Endothelial cell of umbilical vein (primary cell): ENCODE measurements around the gene CRYZL1. TPM values are rescaled to one million over a fixed set of nuclear protein-coding genes. Genes with fewer than 3 reads are reported as not detected.

Experiments used
- Bru-seq: library from RNA; stranded (reverse); fragments of 400-500 nt; gene quantifications from one replicate; lab custom pipeline; 2021; lab: Mats Ljungman, UMichigan
- BruChase-seq, 2 experiments: library from RNA; stranded (reverse); fragments of 400-500 nt; gene quantifications; one replicate each; lab custom pipeline; 2021; lab: Mats Ljungman, UMichigan
- BruUV-seq: library from RNA; stranded (reverse); fragments of 400-500 nt; replicated peaks from 2 replicates; lab custom pipeline; 2021; lab: Mats Ljungman, UMichigan
- CTCF ChIA-PET: fragments of 300-600, 350-600 bp; sonication (Branson Sonifier 250); formaldehyde crosslinking; loops from one replicate; lab custom pipeline; 2021; ENCODE audit warnings: antibody characterized with exemption, inconsistent platforms; lab: Charles Lee
- POLR2A ChIA-PET: fragments of 300-600, 350-600 bp; sonication (Branson Sonifier 250); formaldehyde crosslinking; loops from one replicate; lab custom pipeline; 2021; ENCODE audit warnings: antibody characterized with exemption, inconsistent platforms; lab: Charles Lee
- DNase-seq: peaks from one replicate; pipeline ENCODE4 v3.0.0-alpha.2; 2011; ENCODE audit warnings: low read depth, low spot score
- FAIRE-seq: peaks from 2 replicates; lab custom pipeline; 2011; peaks lifted over from hg19 to GRCh38; lab: Jason Lieb, UNC
- H2AFZ ChIP-seq: 2 replicates; pipeline ENCODE4 v1.6.0; 2012; ENCODE audit warnings: low read depth, low read length, control low read depth, inconsistent platforms
- H3K27ac ChIP-seq: 2 replicates; pipeline ENCODE4 v1.5.1; 2011; ENCODE audit warnings: low read depth, mild to moderate bottlenecking, control low read depth, low read length, moderate library complexity; ENCODE audit not compliant: insufficient read depth
- H3K27me3 ChIP-seq, 2 experiments: 2 replicates each; pipeline versions ENCODE4 v1.6.0 to v1.6.1; 2011; ENCODE audit warnings: low read length in 2 of 2, mixed read lengths in 1 of 2; ENCODE audit not compliant: control insufficient read depth in 2 of 2, insufficient read depth in 2 of 2
- H3K36me3 ChIP-seq, 2 experiments: 2 replicates in 1 of 2; 3 replicates in 1 of 2; pipeline ENCODE4 v1.5.1; 2011; ENCODE audit warnings: low read length in 2 of 2, mild to moderate bottlenecking in 1 of 2, moderate library complexity in 1 of 2; ENCODE audit not compliant: control insufficient read depth in 2 of 2, insufficient read depth in 2 of 2; ENCODE audit errors: extremely low read depth in 1 of 2
- H3K4me1 ChIP-seq: 3 replicates; pipeline ENCODE4 v1.5.1; 2011; ENCODE audit warnings: mild to moderate bottlenecking, low read length; ENCODE audit not compliant: control insufficient read depth, insufficient read depth; ENCODE audit errors: extremely low read depth
- H3K4me2 ChIP-seq: 2 replicates; pipeline ENCODE4 v1.6.1; 2011; ENCODE audit warnings: low read length, control low read depth, mixed read lengths; ENCODE audit not compliant: insufficient read depth
- H3K4me3 ChIP-seq, 3 experiments: fragments of 200-600 bp in 1 of 3; sonication (generic), shearing (Covaris generic) in 1 of 3; replicated peaks in 1 of 3; 2 replicates each; pipeline ENCODE4 v1.5.1; 2011 to 2016; ENCODE audit warnings: control low read depth in 3 of 3, low read length in 3 of 3, mild to moderate bottlenecking in 2 of 3, inconsistent platforms in 1 of 3, low read depth in 1 of 3, moderate library complexity in 1 of 3; ENCODE audit not compliant: insufficient read depth in 1 of 3
- H3K79me2 ChIP-seq: 2 replicates; pipeline ENCODE4 v1.6.0; 2012; ENCODE audit warnings: low read length, inconsistent platforms; ENCODE audit not compliant: control insufficient read depth, insufficient read depth
- H3K9ac ChIP-seq: replicated peaks from 2 replicates; pipeline ENCODE3; 2011; ENCODE audit warnings: low read length, control low read depth; ENCODE audit not compliant: insufficient read depth; ENCODE audit errors: extremely low read depth
- H3K9me1 ChIP-seq: replicated peaks from 3 replicates; pipeline ENCODE4 v1.6.0; 2011; ENCODE audit warnings: mild to moderate bottlenecking, low read length; ENCODE audit not compliant: control insufficient read depth, insufficient read depth; ENCODE audit errors: extremely low read depth
- H3K9me3 ChIP-seq: replicated peaks from 2 replicates; pipeline ENCODE4 v1.5.1; 2012; ENCODE audit warnings: low read length, inconsistent platforms; ENCODE audit not compliant: control insufficient read depth, insufficient read depth
- H4K20me1 ChIP-seq: replicated peaks from 2 replicates; pipeline ENCODE3; 2011; ENCODE audit warnings: mild to moderate bottlenecking, low read length; ENCODE audit not compliant: control insufficient read depth, insufficient read depth; ENCODE audit errors: extremely low read depth
- FOS ChIP-seq: IDR thresholded peaks from 2 replicates; pipeline ENCODE4 v1.6.1; 2011; ENCODE audit warnings: mild to moderate bottlenecking, low read length, moderate library complexity, borderline replicate concordance; ENCODE audit not compliant: insufficient read depth
- GATA2 ChIP-seq: IDR thresholded peaks from 2 replicates; pipeline ENCODE4 v1.7.0; 2011; ENCODE audit warnings: low read depth, mild to moderate bottlenecking, moderate library complexity, mixed read lengths, low read length; ENCODE audit not compliant: insufficient read length, insufficient read depth
- JUN ChIP-seq: IDR thresholded peaks from 2 replicates; pipeline ENCODE4 v1.6.1; 2011; ENCODE audit warnings: borderline replicate concordance, low read depth; ENCODE audit not compliant: insufficient read length, insufficient read depth
- POLR2A ChIP-seq: IDR thresholded peaks from 2 replicates; pipeline ENCODE4 v1.6.1; 2012; ENCODE audit warnings: low read depth, mild to moderate bottlenecking, control low read depth, low read length
- dilution Hi-C: fragments of 300-500 bp; cut with MboI; formaldehyde crosslinking; loops from one replicate; pipeline ENCODE4 v1.15.0; 2019; ENCODE audit warnings: low sequenced_read_pairs; ENCODE audit not compliant: extremely low pct_ligation_motif_present
- intact Hi-C: fragments of 100-400 bp; cut with micrococcal nuclease; formaldehyde crosslinking; loops from one replicate; pipeline ENCODE4 v1.10.0; 2022
- long read RNA-seq: library from polyadenylated mRNA; stranded (forward); transcript quantifications from one replicate; pipeline ENCODE4 v2.0.0, GENCODE V29; 2021
- polyA minus RNA-seq, 3 experiments: library from RNA; depleted of rRNA, polyadenylated mRNA; stranded (reverse); fragments of >200 nt; gene quantifications; 1 replicate in 1 of 3; 2 replicates in 2 of 3; pipeline ENCODE4 v1.2.3, GENCODE V29; 2011
- polyA plus RNA-seq, 4 experiments: library from polyadenylated mRNA; depleted of rRNA in 3 of 4; stranded (reverse) in 3 of 4; unstranded in 1 of 4; fragments of >200 nt; gene quantifications; 2 replicates each; pipeline versions ENCODE4 v1.2.1 to v1.2.3, GENCODE V29; 2011 to 2012; ENCODE audit warnings: missing spikeins in 1 of 4
- total RNA-seq: library from RNA; stranded (reverse); gene quantifications from 2 replicates; pipeline ENCODE4 v1.2.3, GENCODE V29; 2021

CRYZL1 gene
- total RNA-seq (41.1 and 42.1 TPM in 2 replicates), polyA plus RNA-seq (20.7 and 26.4 TPM in 2 replicates), polyA minus RNA-seq (48.5 and 54.1 TPM in 2 replicates), Bru-seq, nascent RNA (percentile 82 among the genes with signal in this experiment), BruChase-seq, experiment 1, labeled RNA remaining after a 6-hour chase (percentile 96 among the genes with signal in this experiment), BruChase-seq, experiment 2, labeled RNA remaining after a 2-hour chase (percentile 92 among the genes with signal in this experiment)
- 30.0 and 36.2 TPM in 2 replicates for polyA plus RNA-seq (2011; cell fraction: cytosol; rRNA removed)
- 86.2 and 112 TPM in 2 replicates for polyA plus RNA-seq (2011; cell fraction: nucleus; rRNA removed)
- polyA plus RNA-seq (2012), result 36.4 and 43.2 TPM in 2 replicates
- polyA minus RNA-seq (2011; cell fraction: cytosol; rRNA and poly(A)+ RNA removed), result 11.7 TPM
- 54.9 and 75.3 TPM in 2 replicates for polyA minus RNA-seq (2011; cell fraction: nucleus; rRNA and poly(A)+ RNA removed)
- long read RNA-seq, transcript CRYZL1-204 (13 exons, 1,617 nt), result major isoform, 65 of 145 reads
- long read RNA-seq, transcript CRYZL1-206 (6 exons, 627 nt), result minor isoform, 5 of 145 reads
- long read RNA-seq, transcript CRYZL1-203 (13 exons, 1,482 nt), result minor isoform, 8 of 145 reads
- long read RNA-seq, partial matches to known transcripts, result 27 of 145 reads
- long read RNA-seq, other reads (novel, unspliced or antisense), result 31 of 145 reads

DNA sequence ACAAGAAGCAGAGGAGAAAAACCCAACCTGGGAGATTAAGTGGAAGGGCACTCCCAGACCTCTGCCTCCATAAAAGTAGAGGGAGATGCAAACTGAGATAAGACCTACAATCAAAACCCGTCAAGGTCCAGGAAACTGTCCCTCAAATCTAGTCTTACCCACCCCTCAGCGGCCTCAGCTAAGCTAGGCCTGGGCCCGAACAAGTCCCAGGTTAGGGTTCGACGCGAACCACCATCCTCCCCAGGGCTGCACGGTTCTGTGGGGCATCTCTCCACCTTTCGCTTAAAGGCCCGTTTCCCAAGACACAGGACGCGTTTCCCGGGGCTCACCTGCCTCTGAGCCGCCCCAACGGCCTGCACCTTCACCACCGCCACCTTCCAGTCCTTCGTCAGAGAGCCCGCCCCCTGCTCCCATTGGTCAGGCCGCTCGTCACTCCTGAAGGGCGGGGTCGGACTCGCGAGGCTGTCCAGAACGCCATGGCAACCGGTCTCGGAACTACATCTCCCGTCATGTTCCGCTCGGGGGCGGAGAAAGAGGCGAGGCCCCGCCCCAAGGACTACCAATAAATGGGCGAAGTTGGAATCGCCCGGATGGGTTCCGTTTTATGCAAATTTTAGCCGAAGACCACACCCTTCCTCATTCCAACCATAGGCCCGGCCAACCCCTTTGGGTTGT is at the start of gene CRYZL1:
TSS of gene CRYZL1 (minus strand) at position 390 of the 675 bp plus-strand sequence. CDS start 10,190 bp downstream, outside the sequence.
- TF ChIP-seq POLR2A (peak; percentile 62), JUN (no peak), GATA2 (peak; percentile 65), FOS (no peak)
- DNase-seq (peak; percentile 99), FAIRE-seq (peak; percentile 97)
- Histone ChIP-seq H2AFZ (peak within 1 kb of the TSS; percentile 74), H3K9ac (peak within 1 kb of the TSS; percentile 82), H3K27me3 (no peaks in the 10 kb centered on the region), H3K36me3 (no peaks in the 10 kb centered on the region), H3K4me1 (peaks cover 19% of the 10 kb centered on the region), H3K27ac (peak within 1 kb of the TSS; percentile 66), H3K79me2 (peaks cover 61% of the 10 kb centered on the region), H3K9me3 (no peaks in the 10 kb centered on the region), H3K4me2 (peak within 1 kb of the TSS; percentile 92), H4K20me1 (no peaks in the 10 kb centered on the region), H3K4me3 (peak within 1 kb of the TSS; percentile 54 to 84 (median 76)), H3K9me1 (no peaks in the 10 kb centered on the region)
- dilution Hi-C loops, result no loop called here
- ChIA-PET CTCF (interaction anchor here (1.1 kb wide), 1 partner anchor 63 kb away, joined by 3 read pairs; no protein-coding TSS in a partner anchor), POLR2A (no interaction called here)
- BruUV-seq, result no TSS peak
- intact Hi-C loops, result loop anchor here (1.0 to 5.0 kb wide), 6 partner anchors 33 to 253 kb away; no protein-coding TSS in a partner anchor
